NCI-H774 (cell line): ENCODE data around the gene HOXC13.

Source experiments
- DNase-seq: peaks from one replicate; lab custom pipeline; 2025; lab: John Stamatoyannopoulos, UW

HOXC13 gene

GRCh38 chr12:53982648-53983567 lies 44.3 kb downstream of the HOXC13 start:
- no peak for DNase-seq

DNA sequence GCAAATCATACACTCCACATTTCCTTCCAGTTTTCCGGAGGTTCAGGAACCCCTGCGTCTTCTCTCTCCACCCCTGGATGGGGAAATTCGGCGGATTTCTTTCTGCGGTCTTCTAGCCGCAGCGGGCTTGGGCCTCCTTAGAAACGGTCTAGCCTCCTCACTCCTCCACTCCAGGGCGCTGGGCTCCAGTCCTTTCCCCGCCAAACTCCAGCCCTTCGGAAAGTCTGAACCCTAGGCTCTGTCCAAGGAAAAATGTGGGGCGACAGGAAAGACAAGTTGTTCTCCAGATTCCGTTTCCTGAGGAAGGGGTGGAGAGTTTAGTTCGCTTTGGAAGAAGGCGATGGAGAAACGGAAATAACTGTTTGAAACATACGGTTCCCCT lies 44.9 kb downstream of the HOXC13 start:
- DNase-seq, result no peak

DNA sequence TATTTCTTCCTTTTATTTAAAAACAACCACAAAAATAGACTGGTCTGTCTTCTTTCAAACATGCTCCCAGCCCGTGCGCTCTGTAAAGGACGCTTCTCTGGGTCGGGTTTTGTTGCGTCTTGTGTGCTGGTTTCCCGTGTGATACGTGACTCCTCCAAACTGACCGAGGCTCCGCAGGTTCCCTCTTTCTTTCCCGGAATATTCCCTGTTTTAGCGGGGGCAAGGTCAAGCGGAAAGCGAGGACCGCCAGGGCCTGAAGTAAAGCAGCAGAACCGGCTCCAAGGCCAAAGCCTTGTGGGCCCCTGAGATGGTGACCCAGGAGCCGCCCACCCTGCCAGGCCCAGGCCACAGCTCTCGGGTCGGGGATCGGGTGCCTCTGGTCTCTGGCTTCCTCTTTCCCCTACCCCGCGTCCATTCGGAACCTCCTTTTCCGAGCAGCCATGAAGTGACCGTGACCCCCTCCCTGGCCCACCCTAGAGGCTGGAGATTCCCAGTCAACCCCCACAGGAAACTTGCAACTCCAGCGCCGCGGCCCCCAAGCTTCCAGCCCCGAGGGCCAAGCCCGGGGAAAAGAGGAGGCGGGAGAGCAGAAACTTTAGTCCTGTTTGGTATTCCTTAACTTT lies 45.4 kb downstream of the HOXC13 start:
- no peak for DNase-seq

- peak; percentile 93 for DNase-seq
Measured at GRCh38 chr12:53984901-53985691, 46.5 kb downstream of the HOXC13 start, which contains the start of gene HOXC10. TSS of gene HOXC10 (plus strand) at chr12:53985146. CDS start at chr12:53985260, 114 bp downstream.

GRCh38 chr12:53985692-53985993 lies 47.0 kb downstream of the HOXC13 start:
- no peak for DNase-seq

DNA sequence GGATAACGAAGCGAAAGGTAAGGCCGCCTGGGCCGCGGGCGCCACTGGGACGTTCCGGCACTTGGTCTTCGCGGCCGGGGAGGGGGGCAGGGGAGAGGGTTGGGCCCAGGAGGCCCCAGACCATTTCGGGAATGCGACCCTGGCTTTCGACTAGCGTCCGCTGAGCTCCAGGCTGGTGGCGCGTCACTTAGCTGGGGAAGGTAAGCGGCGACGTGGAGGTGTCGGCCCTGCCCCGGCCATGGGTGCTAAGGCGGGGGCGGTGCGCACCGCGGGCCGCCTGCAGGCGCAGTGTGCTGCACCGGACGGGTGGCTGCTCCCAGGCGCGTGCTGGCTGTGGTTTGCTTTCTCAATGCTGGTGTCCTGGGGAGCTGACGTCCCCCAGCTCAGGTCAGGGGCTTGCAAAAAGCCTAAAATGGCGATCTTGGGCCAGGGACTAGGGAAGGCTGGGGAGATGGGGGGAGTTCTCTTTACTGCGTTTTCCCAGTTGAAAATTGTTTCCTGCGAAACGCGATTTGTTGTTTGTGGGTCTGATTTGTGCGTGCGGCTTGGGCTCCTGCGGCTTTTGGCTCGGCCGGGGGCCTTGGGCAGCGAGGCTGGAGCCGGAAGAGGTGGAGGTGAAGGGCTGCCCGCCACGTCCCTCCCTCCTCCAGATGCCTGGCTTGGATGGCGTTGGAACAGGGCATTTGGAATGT lies 47.5 kb downstream of the HOXC13 start:
- no peak for DNase-seq

GRCh38 chr12:53986686-53987483 lies 48.3 kb downstream of the HOXC13 start:
- no peak for DNase-seq

GRCh38 chr12:53987787-53988230 lies 49.2 kb downstream of the HOXC13 start:
- DNase-seq, result no peak

DNA sequence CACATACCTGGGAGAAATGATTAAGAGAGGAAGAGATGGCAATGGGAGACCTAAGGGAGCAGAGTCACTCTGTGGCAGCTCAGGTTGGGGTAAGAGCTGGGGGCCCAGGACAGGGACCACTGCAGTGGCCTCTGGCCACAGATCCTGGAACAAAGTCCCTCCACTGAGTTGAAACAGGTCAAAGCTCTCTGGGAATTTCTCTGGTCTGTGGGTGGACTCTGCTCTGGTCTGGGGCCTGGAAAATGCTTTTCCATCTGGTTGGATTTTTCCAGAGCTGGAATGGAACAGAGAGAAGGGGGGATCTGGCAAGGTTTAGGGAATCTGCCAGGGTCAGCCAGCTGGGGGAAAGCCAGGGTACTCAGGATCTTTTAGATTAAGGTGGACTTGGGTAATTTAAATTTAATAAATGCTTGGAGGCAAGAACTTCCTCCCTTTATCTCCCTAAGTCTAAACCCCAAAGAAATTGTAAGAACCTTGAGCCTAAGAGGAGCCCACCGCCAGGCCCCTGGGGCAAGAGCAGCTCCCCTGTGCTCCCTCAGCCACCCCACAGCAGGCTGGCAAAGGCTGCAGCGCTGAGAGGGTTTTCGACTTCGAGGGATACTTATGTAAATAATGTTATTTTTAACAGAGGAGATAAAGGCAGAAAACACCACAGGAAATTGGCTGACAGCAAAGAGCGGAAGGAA lies 50.1 kb downstream of the HOXC13 start:
- DNase-seq, result no peak

DNA sequence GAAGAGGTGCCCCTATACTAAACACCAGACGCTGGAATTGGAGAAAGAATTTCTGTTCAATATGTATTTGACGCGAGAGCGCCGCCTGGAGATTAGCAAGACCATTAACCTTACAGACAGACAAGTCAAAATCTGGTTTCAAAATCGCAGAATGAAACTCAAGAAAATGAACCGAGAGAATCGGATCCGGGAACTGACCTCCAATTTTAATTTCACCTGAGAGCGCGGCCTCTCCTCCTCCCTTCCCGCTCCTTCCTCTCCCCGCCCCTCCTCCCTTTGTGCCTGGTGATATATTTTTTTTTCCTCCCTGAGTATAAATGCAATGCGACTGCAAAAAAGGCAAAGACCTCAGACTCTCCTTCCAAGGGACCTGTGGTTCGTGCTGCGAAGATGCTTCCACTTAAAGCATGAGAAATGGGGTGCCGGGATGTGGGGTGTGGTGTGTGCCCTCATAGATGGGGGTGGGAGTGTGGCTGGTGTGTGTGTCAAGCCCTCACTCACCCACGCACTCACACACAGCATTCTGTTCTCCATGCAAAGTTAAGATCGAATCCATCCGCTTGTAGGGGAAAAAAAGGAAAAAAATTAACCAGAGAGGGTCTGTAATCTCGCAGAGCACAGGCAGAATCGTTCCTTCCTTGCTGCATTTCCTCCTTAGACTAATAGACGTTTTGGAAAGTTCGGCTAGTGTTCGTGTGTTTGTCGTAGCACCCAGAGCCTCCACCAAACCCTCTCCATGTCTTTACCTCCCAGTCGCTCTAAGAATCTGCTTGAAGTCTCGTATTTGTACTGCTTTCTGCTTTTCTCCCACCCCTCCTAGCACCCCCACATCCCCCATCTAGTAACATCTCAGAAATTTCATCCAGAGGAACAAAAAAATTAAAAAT lies 50.8 kb downstream of the HOXC13 start:
- DNase-seq, result peak; percentile 31

- DNase-seq, result no peak
Measured at GRCh38 chr12:53990311-53991076, 51.9 kb downstream of the HOXC13 start.

GRCh38 chr12:53991077-53991460 lies 52.4 kb downstream of the HOXC13 start:
- DNase-seq, result no peak

DNA sequence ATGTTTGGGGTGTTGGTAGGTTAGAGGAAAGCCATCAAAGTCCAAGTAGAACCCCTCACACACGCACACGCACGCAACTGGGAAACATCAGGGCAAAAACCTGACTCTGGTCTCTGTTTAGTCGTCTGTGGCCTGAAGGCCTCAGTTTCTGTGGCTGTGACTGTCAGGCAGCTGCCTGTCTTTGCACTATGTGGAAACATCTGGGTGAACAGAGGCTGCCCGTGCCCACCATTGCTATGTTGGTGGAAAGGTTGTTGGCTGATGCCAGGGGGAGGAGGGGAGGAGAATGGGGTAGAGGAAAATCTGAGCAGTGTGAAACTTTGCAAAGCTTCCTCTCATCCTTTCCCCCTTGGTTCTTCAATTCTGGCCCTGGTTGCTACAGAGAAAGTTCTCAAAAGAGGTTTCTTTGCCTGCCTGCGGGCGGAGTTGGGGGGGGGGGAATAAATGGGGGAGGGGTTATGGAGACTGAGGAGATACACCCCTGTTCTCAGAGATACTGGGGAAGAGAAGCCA lies 53.8 kb downstream of the HOXC13 start:
- DNase-seq, result no peak

GRCh38 chr12:53993162-53994008 lies 54.8 kb downstream of the HOXC13 start:
- DNase-seq, result no peak

GRCh38 chr12:53994009-53994263 lies 55.3 kb downstream of the HOXC13 start:
- DNase-seq, result no peak

DNA sequence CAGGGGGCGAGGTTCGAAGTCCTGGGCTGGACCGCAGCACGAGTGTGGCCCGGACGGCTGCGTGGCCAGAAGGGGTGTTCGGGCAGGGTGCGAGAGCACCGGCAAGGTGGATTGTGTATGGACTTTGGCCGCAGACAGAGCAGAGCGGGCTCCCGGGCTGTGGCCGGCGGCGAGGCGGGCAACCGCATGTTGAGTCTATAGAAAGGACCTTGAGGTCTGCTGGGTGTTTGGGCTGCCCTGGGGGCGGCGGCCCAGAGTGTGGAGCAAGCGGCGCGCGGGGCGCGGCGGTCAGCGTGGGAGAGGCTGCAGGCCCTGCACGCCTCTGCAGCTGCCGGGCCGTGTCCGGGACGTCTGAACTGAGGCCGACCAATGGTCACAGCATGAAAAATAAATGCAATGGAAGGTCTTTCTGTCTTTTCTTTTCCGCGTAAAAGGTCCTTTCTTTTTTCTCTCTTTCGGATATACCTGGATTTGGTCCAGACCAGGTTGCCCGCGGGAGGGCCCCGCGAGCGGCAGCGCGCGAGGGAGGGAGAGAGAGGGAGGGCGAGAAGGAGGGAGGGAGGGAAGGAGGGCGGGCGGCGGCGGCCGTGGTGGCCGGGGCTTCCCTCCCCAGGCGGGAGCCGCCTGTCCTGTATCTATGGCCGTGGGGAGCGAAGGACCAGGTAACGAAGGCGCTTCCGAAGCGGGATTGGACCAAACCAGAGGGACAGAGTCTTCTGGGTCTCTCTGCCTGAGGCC lies 55.8 kb downstream of the HOXC13 start:
- peak; percentile 49 for DNase-seq

GRCh38 chr12:53995002-53995377 lies 56.4 kb downstream of the HOXC13 start:
- DNase-seq, result no peak
